Fibroblast of skin of back (primary cell): ENCODE measurements around the gene MN1.

Experiments
- DNase-seq: peaks from one replicate; pipeline ENCODE4 v3.0.0-alpha.2; 2013

Gene MN1

DNA sequence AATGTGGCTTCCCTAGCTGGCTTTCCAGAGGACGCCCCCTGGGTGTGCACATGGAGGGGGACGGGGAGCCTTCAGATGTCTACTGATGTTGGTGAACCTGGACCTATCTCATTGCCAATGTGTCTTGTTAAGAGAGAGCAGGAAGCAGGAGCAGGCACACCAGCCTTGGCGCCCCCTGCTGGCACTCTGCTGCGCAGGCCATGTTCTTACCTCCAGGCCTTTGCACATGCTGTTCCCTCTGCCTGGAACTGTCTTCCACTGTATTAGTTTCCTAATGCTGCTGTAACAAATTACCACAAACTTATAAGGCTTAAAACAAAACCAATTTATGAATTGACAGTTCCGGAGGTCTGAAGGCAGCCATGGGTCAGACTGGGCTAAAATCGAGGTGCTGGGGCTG lies 23.6 kb upstream of the MN1 start:
- DNase-seq, result no peak

GRCh38 chr22:27823221-27823620 lies 21.7 kb upstream of the MN1 start:
- DNase-seq, result no peak

DNA sequence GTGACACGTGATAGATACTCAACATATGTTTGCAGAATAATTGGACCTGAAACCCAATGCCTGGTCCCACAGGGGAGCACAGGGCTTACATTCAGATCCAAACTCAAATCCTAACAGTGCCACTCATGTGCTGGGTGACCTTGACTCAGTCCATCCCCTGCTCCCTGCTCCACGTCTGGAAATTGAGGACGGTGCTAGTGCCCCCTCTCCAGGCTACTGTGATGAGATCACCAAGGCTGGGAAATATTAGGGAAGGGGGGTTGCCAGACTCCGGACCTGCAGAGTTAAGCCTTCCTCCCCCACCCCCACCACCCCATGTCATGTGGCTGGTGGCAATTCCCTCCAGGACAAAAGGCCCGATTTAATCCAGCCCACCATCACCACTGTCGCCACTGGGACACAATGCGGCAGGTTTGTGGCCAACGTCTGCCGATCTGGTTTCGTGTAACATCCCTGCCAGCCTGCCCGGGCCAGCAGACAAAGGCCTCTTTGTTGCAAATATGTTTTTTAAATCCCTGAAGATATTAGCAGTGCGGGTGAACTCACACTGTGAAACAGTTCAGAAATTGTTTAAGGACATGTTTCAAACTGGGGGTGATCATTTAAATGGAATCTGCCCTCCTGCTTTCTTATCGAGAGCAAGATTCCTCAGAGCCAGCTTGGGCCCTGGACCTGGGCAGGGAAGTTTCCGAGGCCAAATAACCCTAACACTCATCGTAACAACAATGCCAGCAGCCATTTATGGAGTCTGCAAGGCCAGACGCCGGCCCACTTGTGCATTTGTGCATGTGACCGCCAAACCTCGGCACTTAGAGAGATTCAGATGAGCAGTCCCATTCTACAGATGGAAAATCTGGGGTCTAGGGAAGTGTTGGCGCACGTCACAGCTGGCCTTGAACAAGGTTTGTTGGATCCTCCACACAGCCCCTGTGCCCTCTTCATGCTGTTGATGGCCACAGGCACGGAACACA lies 19.6 kb upstream of the MN1 start:
- DNase-seq, result no peak

- DNase-seq, result no peak
These were observed 15.0 kb upstream of the MN1 start for GRCh38 chr22:27816552-27816951.

DNA sequence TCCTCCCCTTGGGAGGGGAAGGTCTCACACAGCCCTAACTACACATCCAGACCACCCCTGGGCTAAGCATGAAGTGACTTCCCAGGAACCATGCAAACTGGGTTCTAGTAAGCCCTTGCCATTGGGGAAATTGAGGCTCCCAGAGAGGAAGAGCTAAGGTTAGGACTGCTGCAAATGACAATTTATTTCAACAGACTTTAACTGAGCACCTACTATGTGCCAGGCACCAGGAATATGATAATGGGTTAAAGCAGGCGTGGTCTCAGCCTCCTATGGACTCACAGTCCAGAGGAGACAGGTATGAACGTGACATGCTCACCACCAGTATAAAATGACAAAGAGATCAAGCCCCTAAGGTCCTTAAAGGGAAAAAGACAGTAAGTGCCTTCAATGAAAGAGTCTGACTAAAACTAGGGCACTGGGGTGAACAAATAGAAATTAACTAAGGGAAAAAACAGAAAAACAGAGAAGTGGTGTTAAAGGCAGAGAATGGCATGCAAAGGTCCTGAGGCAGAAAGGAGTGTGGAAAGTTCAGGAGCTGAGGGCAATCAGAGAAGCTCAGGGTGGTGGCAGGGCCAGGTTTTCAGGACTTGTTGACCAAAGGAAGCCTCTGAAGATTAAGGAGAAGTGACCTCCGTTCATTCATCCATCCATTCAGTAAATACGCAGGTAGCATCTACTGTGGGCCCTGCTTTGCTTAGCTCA lies 14.4 kb upstream of the MN1 start:
- DNase-seq, result no peak

DNA sequence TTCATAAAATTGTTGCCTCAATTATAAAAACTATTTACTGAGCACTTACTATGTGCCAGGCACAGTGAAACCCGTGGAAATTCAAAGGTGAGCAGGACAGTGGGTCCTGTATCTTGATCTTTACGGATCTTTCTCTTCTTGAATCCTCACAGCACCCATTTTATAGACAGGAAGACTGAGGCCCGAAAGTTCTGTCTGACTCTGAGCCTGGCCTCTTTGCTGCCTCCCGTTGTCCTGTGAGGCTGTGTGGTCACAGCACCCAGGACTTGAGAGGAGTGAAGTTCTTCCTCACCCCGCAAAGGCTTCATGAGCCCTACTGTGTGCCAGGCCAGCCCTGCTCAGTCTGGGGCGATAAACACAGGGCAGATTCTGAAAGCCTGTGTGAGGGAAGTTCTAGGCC lies 13.4 kb upstream of the MN1 start:
- no peak for DNase-seq

DNA sequence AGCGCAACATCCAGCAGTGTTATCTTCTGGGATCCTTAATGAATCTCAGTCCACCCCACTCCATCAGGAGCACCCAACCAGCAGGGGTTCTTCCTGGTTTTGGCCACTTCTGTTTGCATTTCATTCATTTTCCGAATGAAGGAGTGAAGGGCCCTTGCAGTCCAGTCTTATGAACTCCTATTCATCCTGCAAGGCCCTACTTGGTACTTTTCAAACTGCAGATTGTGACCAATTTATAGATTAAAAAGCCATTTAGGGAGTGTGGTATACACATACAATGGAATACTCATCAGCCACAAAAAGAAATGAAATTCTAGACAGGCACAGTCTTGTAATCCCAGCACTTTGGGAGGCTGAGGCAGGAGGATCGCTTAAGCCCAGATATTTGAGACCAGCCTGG lies 10.2 kb upstream of the MN1 start:
- no peak for DNase-seq

DNA sequence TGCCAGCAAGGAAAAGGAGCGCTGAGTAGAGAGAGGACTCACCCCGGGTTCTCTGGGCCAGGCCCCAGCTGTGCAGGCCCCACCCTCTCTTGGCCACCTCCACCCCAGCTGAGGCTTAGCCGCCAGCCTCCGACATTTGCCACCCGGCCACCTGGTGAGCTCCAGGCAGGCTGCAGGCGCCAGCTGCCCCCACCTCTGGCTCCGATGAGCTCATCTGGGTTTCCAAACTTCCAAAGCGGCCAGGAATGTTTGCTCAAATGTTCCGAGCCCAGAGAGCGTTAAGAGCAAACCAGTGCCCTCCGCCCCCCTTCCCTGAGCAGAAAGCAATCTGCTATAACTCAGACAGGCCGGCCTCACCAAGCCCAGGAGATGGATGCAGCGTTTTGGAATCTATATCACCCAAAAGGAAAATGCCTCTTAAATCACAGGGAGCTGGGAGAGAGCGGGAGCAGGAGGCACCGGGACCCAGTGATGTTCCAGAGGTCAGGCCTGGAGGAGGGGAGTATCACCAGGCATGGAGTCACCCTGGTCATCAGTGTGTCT lies 9.1 kb upstream of the MN1 start:
- peak; percentile 56 for DNase-seq

DNA sequence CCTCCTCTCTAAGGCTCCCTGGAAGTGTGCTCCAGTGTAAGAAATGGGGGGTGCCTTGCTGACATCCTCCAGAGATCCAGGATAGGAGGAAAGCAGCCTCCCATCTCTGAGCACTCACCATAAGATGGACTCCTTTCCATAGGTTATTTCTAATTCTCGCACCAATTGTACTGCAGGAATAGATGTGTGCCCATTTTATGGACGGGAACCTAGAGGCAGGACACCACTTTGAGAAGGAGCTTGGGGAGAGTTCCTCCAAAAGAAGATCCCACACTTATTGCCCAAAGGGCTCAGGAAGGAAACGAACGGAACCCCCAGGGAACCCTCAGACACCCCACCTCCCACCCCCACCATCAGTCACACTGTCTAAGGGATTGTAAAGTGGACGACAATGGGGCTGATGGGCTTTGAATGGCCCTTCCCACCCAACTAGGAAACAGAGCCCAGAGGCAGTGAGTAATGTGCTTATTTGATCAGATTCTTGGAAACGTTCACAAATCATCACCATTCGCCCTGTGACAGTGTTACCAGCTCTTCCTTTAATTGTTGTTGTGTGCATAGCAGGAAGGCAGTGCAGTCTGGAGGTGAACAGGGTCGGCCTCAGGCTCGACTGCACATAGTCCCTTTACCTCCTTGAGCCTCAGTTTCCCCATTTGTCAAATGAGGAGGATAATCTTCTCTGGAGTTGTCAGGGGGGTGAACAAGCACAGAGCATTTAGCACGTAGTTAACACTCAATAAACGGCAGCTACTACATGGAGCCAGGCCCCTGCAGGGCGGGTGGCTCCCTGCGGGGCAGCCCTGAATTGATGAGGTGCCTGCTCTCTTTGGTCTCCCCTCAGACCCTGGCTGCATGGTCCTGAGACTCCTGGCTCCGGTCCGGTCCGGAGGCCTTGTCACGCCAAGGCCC lies 8.4 kb upstream of the MN1 start:
- no peak for DNase-seq

DNA sequence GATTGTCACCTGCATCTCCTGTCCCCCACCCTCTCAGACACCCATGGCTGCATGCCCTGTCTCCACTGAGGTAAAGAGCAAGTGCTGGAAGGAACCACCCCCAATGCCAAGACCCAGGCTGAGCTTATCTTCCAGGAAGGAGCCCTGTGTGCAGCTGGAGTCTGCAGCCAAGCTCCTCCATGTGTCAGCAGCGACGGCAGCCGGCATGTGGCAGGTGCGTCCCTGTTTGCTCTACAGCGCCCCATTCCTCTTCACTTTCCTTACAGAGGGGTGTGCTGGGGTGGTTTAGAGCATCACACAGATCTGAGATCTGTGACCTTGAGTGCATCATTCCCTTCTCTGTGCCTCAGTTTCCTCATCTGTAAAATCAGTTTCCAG lies 7.7 kb upstream of the MN1 start:
- no peak for DNase-seq

DNA sequence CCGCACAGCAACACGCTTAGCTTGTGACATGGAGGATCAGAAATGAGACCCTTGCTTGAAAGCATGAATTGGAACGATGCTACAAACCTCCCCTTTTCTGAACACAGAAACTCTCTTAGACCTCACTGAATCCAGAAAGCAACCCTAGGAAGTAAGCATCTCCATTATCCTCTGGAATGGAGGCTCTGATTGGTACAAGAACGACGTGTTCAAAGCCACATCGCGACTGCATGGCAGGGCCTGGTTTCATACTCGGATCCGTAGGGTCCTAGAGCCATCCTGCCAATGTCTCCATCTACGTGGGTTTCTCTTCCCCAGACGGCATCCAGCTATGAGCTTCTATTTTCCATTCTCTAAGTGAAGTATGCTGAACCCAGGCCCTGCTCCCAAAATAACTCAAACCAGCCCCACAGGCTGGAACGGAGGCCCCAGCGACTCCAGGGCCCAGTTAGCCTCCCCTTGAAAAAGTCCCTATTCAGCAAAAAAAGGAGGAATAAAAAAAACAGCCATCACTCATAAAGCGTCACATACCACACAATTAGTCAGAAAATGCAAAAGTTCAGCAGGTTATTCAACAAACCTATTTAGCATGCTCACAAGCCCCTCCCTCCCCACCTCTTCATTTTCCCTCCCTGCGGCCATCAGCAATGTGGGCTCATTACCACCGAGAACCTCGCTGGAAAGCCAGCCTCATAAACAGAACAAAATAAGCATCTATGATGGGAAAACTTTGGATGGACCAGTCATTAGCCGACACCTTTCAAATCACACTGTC lies 7.1 kb upstream of the MN1 start:
- no peak for DNase-seq

- no peak for DNase-seq
These were observed 4.3 kb upstream of the MN1 start for GRCh38 chr22:27805841-27806240.

DNA sequence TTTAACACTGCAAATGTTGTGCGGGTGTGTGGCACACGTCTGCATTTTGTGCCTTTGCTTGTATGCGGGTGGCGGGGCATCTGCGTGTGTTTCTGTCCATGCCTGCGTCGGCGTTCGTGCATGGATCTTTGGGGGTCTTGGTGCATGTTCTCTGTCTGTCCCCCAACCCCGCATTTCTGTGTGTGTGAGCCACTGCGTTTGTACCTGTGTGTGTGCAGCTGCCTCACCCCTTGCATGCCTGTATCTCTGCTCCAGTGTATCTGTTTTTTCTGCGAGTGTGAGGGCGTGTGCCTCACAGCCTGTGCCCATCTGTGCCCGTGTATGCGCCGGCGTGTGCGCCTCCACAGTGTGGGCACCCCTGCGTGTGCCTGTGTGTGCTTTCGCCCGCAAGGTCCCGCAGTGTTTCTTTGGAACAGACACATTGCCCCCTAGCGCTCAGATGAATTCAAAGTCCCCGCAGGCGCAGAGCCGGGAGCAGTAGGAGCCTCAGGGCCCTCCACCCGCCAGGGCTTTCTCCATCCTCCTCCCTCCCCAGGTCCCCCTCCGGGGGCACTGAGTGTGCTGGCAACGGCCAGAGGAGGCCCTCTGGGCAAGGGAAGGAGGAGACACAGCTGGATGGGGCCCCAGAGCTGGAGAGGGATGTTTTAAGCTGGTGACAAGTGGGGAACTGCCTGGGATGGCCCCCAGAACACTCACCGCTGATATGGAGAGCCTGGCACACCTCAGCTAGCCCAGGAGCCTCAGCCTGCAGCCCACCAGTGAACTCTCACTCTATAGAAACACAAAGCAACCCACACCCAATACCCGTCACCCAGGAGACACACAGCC lies 3.1 kb upstream of the MN1 start:
- peak; percentile 74 for DNase-seq

GRCh38 chr22:27803841-27804415 lies 2.4 kb upstream of the MN1 start:
- no peak for DNase-seq

DNA sequence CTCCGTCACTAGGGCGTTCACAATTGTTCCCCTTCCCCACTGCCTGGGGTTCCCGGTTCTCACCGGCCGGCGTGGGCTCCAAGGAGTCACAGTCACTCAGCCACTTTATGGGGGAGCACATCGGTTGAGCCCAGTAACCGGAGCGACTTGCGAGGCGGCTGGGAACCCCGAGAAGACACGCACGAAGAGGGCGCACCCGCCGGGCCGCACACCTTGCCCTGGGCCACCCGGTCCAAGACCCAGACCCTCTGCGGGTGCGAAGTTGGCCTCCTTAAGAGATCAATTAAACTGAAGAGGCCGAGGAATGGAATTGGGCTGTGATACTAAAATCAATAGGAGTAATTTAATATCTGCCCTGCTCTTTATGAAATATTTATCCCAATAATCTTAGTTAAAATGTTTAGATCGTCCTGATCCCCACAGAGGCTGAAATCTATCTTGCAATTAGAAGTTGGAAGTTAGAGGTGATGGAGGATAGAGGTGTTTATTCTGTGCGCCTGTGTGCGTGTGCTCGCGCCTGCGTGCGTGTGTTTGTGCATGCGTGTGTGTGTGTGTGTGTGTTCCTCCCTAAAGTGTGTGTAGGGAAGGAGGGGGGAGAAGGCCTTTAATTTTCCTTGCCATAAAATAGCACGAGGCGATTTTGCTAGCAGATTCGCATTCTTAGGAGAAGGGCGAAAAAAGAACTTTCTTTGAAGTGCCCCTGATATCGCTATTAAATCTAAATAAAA lies 954 bp upstream of the MN1 start:
- no peak for DNase-seq

DNA sequence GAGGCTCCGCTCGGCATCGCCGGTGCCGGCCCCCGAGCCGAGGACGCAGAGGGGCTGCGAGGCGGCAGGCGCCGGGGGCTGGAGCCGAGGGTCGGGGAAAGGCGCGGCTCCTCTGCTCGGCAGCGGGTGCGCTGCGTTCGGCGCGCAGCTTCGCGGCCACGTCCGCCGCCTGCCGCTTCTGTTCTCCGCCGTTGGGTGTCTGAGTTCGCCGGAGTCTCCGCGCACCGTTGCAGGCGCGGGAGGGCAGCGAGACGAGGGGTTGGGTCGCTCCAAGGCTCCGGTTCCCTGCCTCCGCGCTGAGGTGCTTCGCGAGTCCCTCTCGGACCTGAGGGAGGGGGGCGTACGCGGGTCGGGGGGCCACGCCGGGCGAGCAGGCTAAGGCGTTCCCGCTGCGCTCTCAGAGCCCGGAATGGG lies 347 bp downstream of the MN1 start:
- peak; percentile 55 for DNase-seq

GRCh38 chr22:27800250-27801201 lies 1.0 kb downstream of the MN1 start:
- DNase-seq, result peak; percentile 60

- peak; percentile 44 for DNase-seq
These were observed 1.7 kb downstream of the MN1 start for GRCh38 chr22:27799827-27800249.
